PC-3 (cell line): ENCODE results near the gene MPZL3.
"Not testable (repeated sequence)": the region's sequence is repeated elsewhere in the genome, so short reads cannot be mapped to it uniquely, and the experiment has no call there.

ENCODE experiments used
- CTCF ChIP-seq: fragments of 300-600 bp; sonication (generic); conservative IDR thresholded peaks from 2 replicates; pipeline ENCODE4 v1.5.1; 2017; ENCODE audit warnings: antibody characterized with exemption, low read depth, mild to moderate bottlenecking, low read length
- EZH2 ChIP-seq: fragments of 300-600 bp; sonication (generic); IDR thresholded peaks from one replicate; pipeline ENCODE4 v1.6.1; 2017; ENCODE audit warnings: antibody characterized with exemption, mild to moderate bottlenecking, low read length; ENCODE audit not compliant: unreplicated experiment
- EZH2phosphoT487 ChIP-seq: fragments of 300-600 bp; sonication (generic); IDR thresholded peaks from 2 replicates; pipeline ENCODE4 v1.6.1; 2018; ENCODE audit warnings: mild to moderate bottlenecking, antibody characterized with exemption, low read length, borderline replicate concordance

DNA sequence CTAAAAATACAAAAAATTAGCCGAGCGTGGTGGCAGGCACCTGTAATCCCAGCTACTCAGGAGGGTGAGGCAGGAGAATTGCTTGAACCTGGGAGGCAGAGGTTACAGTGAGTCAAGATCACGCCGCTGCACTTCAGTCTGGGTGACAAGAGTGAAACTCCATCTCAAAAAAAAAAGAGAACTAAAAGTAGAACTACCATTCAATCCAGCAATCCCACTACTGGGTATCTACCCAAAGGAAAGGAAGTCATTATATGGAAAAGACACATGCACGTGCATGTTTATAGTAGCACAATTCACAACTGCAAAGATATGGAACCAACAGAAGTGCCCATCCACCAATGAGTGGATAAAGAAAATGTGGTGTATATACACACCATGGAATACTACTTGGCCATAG, 68.5 kb downstream of the MPZL3 start:
- not testable (repeated sequence) for TF ChIP-seq CTCF, EZH2, EZH2phosphoT487
